ENCODE data around the gene MC2R.

The MC2R gene

DNA sequence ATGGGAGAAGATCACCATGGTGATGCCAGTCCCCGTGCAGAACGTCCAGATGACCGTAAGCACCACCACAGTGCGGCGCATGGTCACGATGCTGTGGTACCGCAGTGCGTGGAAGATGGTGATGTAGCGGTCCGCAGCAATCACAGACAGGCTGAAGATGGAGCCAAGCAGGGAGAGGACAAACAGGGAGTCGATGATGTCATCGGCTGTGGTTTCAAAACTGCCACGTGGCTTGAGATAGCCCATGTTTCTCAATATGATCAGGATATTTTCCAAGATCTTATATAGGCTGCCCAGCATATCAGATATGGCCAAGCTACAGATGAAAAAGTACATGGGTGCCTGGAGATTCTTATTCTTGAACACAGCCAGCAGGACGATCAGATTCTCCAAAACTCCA is 30.3 kb downstream of the MC2R start:
- DNase-seq (ENCODE audit: low spot score), result no peak
- Histone ChIP-seq H3K27ac (no peak overlapping the region), H3K4me3 (no peak overlapping the region)
- no peak for TF ChIP-seq CTCF (IDR thresholded peaks at IDR 0.05)

- TF ChIP-seq CTCF (IDR thresholded peaks at IDR 0.05), result no peak
- no peak for DNase-seq (ENCODE audit: low spot score)
- H3K27ac ChIP-seq, result no peak overlapping the region
- H3K4me3 ChIP-seq, result no peak overlapping the region
These were observed 35.4 kb downstream of the MC2R start for GRCh38 chr18:13879937-13880336.

DNA sequence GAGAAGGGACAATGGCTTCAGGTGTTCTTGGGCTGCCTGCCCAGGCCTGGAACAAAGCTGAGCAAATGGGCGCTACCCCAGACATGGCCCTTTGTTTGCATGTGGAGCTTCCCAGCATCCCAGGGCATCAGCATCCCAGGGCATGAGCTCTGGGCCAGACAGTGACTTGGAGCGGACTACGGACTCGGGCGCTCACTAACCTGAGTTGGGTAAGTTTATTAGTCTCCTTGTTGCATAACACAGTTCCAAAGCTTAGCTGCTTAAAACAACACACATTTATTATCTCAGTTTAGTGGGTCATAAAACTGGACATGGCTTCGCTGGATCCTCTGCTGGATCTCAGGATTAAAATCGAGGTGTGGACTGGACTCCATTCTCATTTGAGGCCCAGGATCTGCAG is 35.8 kb downstream of the MC2R start:
- DNase-seq (ENCODE audit: low spot score), result no peak
- Histone ChIP-seq H3K4me3 (no peak overlapping the region), H3K27ac (no peak overlapping the region)
- no peak for TF ChIP-seq CTCF (IDR thresholded peaks at IDR 0.05)

GRCh38 chr18:13878857-13879256 is 36.5 kb downstream of the MC2R start:
- TF ChIP-seq CTCF (IDR thresholded peaks at IDR 0.05), result no peak
- Histone ChIP-seq H3K27ac (no peak overlapping the region), H3K4me3 (no peak overlapping the region)
- DNase-seq (ENCODE audit: low spot score), result no peak

GRCh38 chr18:13877157-13877556 is 38.2 kb downstream of the MC2R start:
- DNase-seq (ENCODE audit: low spot score), result no peak
- H3K4me3 ChIP-seq, result no peak overlapping the region
- TF ChIP-seq CTCF (IDR thresholded peaks at IDR 0.05), result no peak
- H3K27ac ChIP-seq, result no peak overlapping the region

DNA sequence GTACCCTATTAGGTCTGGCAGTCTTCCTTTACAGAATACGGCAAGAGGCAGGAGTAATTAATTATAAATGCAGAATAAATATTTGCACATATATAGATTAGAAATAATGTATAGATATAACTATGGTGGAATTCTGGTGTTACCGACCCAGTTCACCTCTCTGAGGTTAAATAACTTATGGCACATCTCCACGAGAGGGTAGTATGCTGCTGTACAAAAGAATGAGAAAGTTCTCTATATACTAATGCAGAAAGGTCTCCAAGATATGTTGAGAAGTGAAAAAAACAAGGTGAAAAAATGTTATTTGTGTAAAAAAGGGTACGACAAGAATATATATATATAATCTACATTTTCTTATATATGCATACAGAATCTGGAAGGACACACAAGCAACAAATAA is 40.8 kb downstream of the MC2R start:
- Histone ChIP-seq H3K27ac (no peak overlapping the region), H3K4me3 (no peak overlapping the region)
- DNase-seq (ENCODE audit: low spot score), result no peak
- TF ChIP-seq CTCF (IDR thresholded peaks at IDR 0.05), result no peak

DNA sequence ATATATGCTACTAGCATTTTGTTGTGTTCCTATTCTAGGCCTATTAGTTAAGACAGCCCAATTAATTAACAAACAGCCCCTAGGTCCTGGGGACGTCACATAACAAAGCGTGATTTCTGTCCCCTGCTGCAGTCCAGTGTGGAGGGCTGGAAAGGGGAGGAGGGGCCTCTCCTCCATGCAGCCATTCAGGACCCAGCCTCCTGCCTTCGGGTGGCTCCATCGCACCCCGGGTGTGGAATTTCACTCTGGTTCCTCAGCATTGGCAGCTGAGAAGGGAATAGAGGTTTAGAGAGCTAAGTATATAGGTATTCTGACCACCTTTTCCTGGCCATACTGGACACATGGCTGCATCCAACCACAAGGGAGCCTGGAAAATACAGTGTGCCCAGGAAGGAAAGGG is 42.4 kb downstream of the MC2R start:
- no peak overlapping the region for H3K4me3 ChIP-seq
- no peak for TF ChIP-seq CTCF (IDR thresholded peaks at IDR 0.05)
- DNase-seq (ENCODE audit: low spot score), result no peak
- H3K27ac ChIP-seq, result no peak overlapping the region
